ENCODE measurements around the gene RHOG.
"Not testable (repeated sequence)": the region's sequence is repeated elsewhere in the genome, so short reads cannot be mapped to it uniquely, and the experiment has no call there.

The RHOG gene

GRCh38 chr11:3807909-3808860, 32.6 kb downstream of the RHOG start, which contains the start of gene PGAP2:
Gene PGAP2, plus strand, starts transcription at chr11:3808560. Its CDS starts 2,700 bp downstream, at chr11:3811260.
- DNase-seq, result peak; percentile 40 to 42

- DNase-seq, result no peak
These were observed 36.8 kb downstream of the RHOG start for GRCh38 chr11:3803726-3804495.

DNA sequence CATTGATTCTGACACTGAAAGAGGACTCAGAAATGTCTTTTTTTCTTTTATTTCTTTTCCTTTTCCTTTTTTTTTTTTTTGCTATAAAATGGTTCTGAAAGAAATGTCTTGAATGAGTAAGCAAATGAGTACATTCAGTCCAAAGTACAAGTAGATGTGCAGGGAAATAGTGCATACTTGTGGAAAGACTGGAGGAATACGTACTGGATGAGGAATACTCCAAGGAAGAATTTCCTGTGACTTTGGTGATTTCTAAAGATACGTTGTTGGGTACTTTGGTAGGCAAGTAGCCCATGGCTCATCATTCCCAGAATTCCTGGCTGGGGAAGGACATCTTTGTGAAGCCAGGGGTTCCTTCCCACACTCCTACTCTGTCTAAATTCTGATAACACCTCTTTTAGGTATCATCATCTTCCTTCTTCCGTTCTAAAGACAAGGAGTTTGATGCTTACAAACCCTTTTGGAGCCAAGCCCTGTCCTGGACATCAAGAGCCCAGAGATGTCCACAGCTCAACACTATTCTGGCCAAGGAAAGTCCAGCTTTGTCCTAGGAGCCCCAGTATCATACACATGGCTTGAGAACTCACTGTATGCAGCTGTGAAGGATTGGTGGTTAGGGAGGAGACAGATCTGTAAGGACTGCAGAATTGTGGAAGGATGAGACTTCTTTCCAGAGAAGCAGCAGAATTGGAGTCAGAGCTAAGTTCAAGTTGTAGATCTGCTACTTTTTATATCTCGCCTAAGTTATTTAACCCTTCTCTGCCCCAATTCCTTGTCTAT, 38.6 kb downstream of the RHOG start:
- DNase-seq, result no peak

- no peak for DNase-seq
These were observed 40.9 kb downstream of the RHOG start for GRCh38 chr11:3799873-3800272.

DNA sequence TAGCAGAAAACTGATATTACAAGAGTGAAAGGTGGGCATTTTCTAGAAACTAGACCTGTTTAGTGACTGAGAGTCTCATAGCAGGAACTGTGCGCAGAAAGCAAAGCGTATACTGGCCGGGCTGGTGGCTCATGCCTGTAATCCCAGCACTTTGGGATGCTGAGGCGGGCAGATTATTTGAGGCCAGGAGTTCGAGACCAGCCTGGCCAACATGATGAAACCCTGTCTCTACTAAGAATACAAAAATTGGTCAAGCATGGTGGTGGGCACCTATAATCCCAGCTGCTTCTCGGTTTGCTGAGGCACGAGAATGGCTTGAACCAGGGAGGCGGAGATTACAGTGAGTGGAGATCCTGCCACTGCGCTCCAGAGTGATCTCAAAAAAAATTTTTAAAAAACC, 41.6 kb downstream of the RHOG start:
- DNase-seq, result no peak

GRCh38 chr11:3797329-3798090, 43.2 kb downstream of the RHOG start, which contains the start of gene NUP98:
Gene NUP98, minus strand, starts transcription at chr11:3797554. Its CDS starts 15,437 bp downstream, at chr11:3782117.
- peak; percentile 99 to 100 for DNase-seq

GRCh38 chr11:3796801-3797328, 43.9 kb downstream of the RHOG start:
- DNase-seq, result no peak

GRCh38 chr11:3796346-3796745, 44.4 kb downstream of the RHOG start:
- no peak for DNase-seq

DNA sequence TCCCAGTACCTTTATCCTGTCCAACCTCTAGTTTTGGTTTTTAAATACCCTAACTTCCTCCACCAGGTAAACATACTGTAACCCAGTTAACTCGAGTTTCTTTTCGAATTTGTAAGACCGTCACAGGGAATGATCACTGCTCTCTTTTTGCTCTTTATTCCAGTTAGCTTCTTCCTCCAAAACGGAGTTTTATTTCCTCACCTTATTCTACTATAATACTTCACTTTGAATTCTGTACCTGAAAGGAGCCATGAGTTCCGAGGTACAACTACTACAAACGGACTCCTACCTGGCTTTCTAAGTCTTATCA, 44.8 kb downstream of the RHOG start:
- no peak for DNase-seq

DNA sequence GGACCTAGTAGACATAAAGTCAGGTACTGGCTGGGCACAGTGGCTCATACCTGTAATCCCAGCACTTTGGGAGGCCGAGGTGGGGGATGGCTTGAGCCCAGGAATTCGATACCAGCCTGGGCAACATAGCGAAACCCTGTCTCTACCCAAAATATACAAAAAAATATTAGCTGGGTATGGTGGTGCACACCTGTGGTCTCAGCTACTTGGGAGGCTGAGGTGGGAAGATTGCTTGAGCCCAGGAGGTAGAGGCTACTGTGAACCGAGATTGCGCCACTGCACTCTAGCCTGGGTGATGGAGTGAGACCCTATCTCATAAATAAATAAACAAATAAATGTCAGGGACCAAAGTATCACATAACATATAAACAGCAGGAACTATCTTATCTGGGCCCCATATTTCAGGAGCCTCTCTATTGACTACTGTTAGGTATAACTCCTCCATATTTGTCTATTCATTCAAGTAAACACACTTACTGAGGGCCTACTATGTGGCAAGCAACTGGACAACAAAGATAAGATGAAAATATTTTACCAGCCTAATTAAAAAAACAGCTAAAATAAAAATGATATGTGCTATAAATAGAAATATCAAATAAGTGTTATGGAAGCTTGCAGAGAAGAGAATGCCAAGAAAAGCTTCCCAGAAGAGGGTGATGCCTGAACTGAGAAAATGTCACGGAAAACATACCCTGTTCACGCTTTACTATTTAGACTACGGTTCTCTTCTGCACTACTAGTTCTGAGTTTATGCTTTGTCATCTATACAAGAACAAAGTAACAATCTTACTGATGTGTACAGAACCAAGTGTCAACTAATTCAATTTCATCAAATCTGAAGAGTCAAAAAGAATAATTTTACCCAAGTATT, 45.4 kb downstream of the RHOG start:
- no peak for DNase-seq

GRCh38 chr11:3794387-3794786, 46.4 kb downstream of the RHOG start:
- not testable (repeated sequence) for DNase-seq

DNA sequence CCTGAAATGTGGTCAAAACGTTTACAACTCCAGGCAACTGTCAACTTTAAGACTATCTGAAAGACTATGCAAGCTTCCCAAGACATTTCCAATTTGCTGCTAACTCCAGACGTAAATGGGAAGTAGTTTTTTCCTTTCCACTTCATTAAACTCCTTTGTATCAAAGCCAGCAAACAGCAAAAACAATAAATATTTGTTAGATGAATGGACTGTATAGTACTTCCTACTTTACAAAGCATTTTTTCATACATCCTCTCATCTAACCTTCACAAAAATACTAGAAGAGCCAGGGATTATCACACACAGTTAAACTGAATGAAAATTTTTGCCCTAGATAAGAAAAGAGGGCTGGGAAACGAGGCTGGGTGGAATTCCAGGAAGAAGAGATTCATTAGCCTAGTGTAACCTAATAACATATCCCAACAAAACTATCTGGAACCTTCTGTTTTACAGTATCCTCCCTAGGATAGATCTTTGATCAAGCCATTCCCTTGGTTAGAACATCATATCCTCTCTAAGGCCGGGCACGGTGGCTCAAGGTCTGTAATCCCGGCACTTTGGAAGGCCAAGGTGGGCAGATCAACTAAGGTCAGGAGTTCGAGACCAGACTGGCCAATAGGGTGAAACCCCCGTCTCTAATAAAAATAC, 53.9 kb downstream of the RHOG start:
- DNase-seq, result no peak

DNA sequence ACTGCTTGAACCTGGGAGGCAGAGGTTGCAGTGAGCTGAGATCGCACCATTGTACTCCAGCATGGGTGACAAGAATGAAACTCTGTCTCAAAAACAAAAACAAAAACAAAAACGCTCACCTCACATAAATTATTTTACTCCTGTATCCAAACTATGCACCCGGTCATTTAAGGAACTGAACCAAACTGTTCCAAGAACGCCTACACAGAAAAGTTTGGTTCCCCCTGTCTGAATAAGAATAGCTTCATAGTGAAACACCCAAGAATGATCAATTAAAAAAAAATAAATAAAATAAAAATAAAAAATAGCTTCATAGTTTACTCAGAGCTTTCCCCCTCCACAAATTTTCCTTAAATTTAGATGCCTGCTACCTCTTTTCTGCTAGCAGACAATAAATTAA, 57.1 kb downstream of the RHOG start:
- DNase-seq, result no peak

DNA sequence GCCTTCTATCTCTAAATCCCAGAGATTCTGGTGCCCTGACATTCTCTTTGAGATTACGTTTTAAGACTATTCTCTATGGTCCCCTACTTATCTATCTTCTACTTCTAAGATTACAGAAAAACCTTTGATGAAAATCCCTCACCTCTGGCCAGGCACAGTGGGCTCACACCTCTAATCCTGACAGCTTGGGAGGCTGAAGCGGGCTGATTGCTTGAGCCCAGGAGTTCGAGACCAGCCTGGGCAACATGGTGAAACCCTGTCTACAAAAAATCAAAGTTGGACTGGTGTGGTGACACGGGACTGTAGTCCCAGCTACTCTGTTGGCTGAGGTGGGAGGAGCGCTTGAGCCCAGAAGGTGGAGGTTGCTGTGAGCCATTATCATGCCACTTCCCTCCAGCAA, 57.8 kb downstream of the RHOG start:
- DNase-seq, result no peak

DNA sequence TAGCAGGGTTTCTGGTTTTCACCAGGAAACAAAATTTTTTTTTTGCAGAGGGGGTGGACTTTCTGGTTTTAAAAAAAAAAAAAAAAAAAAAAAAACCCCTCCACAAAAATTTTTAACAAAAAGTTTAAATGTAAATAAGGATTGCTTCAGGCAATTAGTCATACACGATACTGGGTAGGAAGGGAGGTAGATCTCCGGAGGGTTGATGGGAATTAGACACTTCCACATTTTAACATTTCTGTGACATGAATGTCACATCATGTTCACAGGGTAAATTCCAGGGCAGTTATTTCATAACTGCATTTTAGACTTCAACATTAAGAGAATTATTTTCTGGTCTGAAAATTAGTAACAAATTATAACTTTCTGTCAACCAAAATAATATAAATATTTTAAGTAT, 59.3 kb downstream of the RHOG start:
- no peak for DNase-seq
